HUES48 (cell line): ENCODE results near the gene OR10T2.
"Not testable (repeated sequence)": the region's sequence is repeated elsewhere in the genome, so short reads cannot be mapped to it uniquely, and the experiment has no call there.

Source experiments
- H3K27ac ChIP-seq: one replicate; pipeline ENCODE4 v1.7.0; 2013; ENCODE audit warnings: low read depth, low read length, inconsistent platforms
- H3K27me3 ChIP-seq: 2 replicates; pipeline ENCODE4 v1.6.1; 2013; ENCODE audit warnings: mild to moderate bottlenecking, low read length; ENCODE audit not compliant: control insufficient read depth, insufficient read depth
- H3K36me3 ChIP-seq: 2 replicates; pipeline ENCODE4 v1.6.1; 2013; ENCODE audit warnings: low read length; ENCODE audit not compliant: control insufficient read depth, insufficient read depth
- H3K4me1 ChIP-seq: 2 replicates; pipeline ENCODE4 v1.6.1; 2013; ENCODE audit warnings: mild to moderate bottlenecking, low read length; ENCODE audit not compliant: control insufficient read depth, insufficient read depth
- H3K4me3 ChIP-seq: 2 replicates; pipeline ENCODE4 v1.5.1; 2013; ENCODE audit warnings: mild to moderate bottlenecking, low read depth, low read length
- H3K9ac ChIP-seq: 2 replicates; pipeline ENCODE4 v1.6.1; 2013; ENCODE audit warnings: mild to moderate bottlenecking, low read depth, low read length, moderate library complexity
- H3K9me3 ChIP-seq: 2 replicates; pipeline ENCODE4 v1.6.1; 2013; ENCODE audit warnings: low read length; ENCODE audit not compliant: control insufficient read depth, insufficient read depth

The OR10T2 gene

GRCh38 chr1:158396646-158397045, 2.6 kb downstream of the OR10T2 start:
- H3K36me3 ChIP-seq, result no peaks in the 10 kb centered on the region
- H3K27me3 ChIP-seq, result no peaks in the 10 kb centered on the region
- H3K9me3 ChIP-seq, result no peaks in the 10 kb centered on the region
- H3K4me3 ChIP-seq, result no peak overlapping the region
- no peak overlapping the region for H3K9ac ChIP-seq
- H3K4me1 ChIP-seq, result no peaks in the 10 kb centered on the region
- H3K27ac ChIP-seq, result no peak overlapping the region

DNA sequence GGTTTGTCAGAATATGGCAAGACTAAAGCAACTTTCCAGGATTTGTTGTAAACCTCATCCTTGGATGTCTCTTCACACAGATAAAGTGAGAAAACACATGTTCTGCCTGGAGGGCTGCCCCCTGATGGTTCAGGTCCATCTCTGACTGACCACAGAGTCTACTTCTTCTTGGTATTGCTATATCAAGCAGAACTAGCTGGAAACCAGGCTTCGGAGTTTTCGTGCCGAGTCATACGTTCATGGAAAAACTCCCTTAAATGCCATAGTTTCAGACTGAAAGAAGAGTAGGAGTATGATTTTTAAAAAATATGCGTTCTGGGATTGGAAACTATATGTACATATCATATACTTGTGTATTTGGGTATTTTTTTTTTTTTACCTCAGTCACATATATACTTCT, 5.8 kb downstream of the OR10T2 start:
- H3K27ac ChIP-seq, result no peak overlapping the region
- H3K9ac ChIP-seq, result no peak overlapping the region
- no peaks in the 10 kb centered on the region for H3K27me3 ChIP-seq
- no peaks in the 10 kb centered on the region for H3K9me3 ChIP-seq
- no peaks in the 10 kb centered on the region for H3K36me3 ChIP-seq
- H3K4me3 ChIP-seq, result no peak overlapping the region
- H3K4me1 ChIP-seq, result no peaks in the 10 kb centered on the region

DNA sequence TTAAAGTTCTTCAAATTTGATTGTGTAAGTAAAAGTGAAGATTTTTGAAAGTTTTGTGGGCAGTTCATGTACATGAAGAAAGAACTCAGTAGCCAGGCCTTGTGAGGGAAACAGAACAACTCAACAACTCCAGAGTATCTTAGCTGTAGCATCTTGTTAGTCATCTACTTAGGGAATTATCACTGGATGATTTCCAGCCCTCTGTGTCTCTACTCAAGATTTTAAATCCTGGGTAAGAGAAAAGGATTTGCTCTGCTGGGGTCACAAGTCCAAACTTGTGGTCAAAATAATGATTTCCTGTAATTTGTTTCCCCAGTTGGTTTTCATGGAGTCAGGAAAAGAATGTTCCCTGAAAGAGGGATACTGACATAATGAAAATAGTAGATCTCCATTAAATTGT, 8.2 kb downstream of the OR10T2 start:
- Histone ChIP-seq H3K4me1 (no peaks in the 10 kb centered on the region), H3K27me3 (no peaks in the 10 kb centered on the region), H3K9ac (no peak overlapping the region), H3K36me3 (no peaks in the 10 kb centered on the region), H3K9me3 (no peaks in the 10 kb centered on the region), H3K27ac (no peak overlapping the region), H3K4me3 (no peak overlapping the region)

- Histone ChIP-seq H3K9ac (no peak overlapping the region), H3K27me3 (no peaks in the 10 kb centered on the region), H3K9me3 (no peaks in the 10 kb centered on the region), H3K27ac (no peak overlapping the region), H3K36me3 (no peaks in the 10 kb centered on the region), H3K4me1 (no peaks in the 10 kb centered on the region), H3K4me3 (no peak overlapping the region)
These were observed 8.9 kb downstream of the OR10T2 start for GRCh38 chr1:158390331-158390730.

DNA sequence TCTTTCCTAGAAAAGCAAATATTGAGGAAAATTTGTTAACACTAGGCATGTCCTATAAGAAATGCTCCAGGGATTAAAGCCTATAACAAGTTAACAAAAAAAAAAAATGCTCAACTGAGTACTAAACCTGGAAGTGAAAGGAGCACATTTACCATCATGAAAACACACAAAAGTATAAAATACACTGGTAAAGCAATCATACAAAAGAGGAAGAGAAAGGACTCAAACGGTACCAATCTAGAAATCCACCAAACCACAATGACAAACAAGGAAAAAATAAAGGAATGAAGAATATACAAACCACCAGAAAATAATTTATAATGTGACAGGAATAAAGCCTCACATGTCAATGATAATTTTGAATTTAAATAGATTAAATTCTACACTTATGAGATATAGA, 24.4 kb downstream of the OR10T2 start:
- H3K4me3 ChIP-seq, result no peak overlapping the region
- H3K27me3 ChIP-seq, result no peaks in the 10 kb centered on the region
- no peak overlapping the region for H3K9ac ChIP-seq
- H3K27ac ChIP-seq, result no peak overlapping the region
- H3K9me3 ChIP-seq, result no peaks in the 10 kb centered on the region
- no peaks in the 10 kb centered on the region for H3K4me1 ChIP-seq
- no peaks in the 10 kb centered on the region for H3K36me3 ChIP-seq

DNA sequence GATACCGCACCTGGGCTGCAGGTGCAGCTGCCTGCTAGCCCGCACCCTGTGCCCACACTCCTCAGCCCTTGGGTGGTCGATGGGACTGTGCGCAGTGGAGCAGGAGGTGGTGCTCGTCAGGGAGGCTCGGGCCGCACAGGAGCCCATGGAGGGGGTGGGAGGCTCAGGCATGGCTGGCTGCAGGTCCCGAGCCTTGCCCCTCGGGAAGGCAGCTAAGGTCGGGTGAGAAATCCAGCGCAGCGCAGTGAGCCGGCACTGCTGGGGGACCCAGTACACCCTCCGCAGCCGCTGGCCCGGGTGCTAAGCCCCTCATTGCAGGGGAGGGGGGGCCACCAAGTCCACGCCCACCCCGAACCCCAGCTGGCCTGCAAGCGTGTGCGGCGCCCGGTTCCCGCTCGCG, 25.2 kb downstream of the OR10T2 start:
- not testable (repeated sequence) for H3K36me3 ChIP-seq, H3K27ac ChIP-seq, H3K4me3 ChIP-seq, H3K9me3 ChIP-seq, H3K27me3 ChIP-seq, H3K9ac ChIP-seq, H3K4me1 ChIP-seq

GRCh38 chr1:158371188-158371953, 27.9 kb downstream of the OR10T2 start:
- H3K4me1 ChIP-seq, result no peaks in the 10 kb centered on the region
- no peaks in the 10 kb centered on the region for H3K36me3 ChIP-seq
- H3K9ac ChIP-seq, result no peak overlapping the region
- no peak overlapping the region for H3K27ac ChIP-seq
- no peak overlapping the region for H3K4me3 ChIP-seq
- H3K9me3 ChIP-seq, result no peaks in the 10 kb centered on the region
- no peaks in the 10 kb centered on the region for H3K27me3 ChIP-seq

DNA sequence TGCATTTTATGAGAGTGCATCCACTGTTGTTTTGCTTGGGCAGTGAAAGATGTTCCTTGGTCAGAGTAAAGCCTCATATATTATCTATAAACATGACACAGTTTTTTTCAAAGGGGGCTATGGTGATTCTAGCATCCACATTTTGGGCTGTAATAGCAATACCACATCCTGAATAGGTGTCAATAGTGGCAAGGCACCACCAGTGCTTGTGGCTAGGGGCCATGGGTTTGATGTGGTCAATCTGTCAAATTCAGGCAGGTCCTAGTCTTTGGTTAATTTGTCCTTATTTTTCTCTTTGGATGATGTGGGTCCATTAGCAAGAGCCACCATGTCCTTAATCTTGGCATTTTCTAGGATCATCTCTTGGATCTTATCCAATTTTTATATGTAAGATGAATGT, 32.5 kb downstream of the OR10T2 start:
- Histone ChIP-seq H3K27ac (no peak overlapping the region), H3K9ac (no peak overlapping the region), H3K4me1 (no peaks in the 10 kb centered on the region), H3K36me3 (no peaks in the 10 kb centered on the region), H3K9me3 (no peaks in the 10 kb centered on the region), H3K4me3 (no peak overlapping the region), H3K27me3 (no peaks in the 10 kb centered on the region)

GRCh38 chr1:158362941-158363340, 36.3 kb downstream of the OR10T2 start:
- Histone ChIP-seq H3K4me1 (no peaks in the 10 kb centered on the region), H3K9ac (no peak overlapping the region), H3K27ac (no peak overlapping the region), H3K9me3 (no peaks in the 10 kb centered on the region), H3K4me3 (no peak overlapping the region), H3K36me3 (no peaks in the 10 kb centered on the region), H3K27me3 (no peaks in the 10 kb centered on the region)

GRCh38 chr1:158362482-158362881, 36.8 kb downstream of the OR10T2 start:
- H3K27ac ChIP-seq, result no peak overlapping the region
- H3K9me3 ChIP-seq, result no peaks in the 10 kb centered on the region
- no peaks in the 10 kb centered on the region for H3K27me3 ChIP-seq
- H3K36me3 ChIP-seq, result no peaks in the 10 kb centered on the region
- H3K4me3 ChIP-seq, result no peak overlapping the region
- no peaks in the 10 kb centered on the region for H3K4me1 ChIP-seq
- H3K9ac ChIP-seq, result no peak overlapping the region

DNA sequence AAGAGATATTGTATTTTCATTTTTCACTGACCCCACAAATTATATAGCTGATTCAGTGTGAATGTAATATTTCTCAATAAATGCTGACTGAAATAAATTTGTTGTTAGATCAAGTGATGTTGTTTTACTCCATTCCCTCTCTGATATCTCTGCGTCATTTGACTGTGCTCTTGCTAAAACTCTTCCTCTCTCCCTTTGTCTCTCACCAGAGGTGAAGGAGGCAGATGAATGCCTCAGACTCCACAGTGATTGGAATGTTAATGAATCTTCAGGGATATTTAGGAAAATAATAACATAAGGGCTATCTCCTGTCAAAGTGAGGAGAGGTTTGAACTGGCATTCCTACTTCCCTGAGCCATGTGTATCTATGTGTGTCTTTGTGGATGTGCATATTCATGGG, 41.8 kb downstream of the OR10T2 start:
- H3K9ac ChIP-seq, result no peak overlapping the region
- H3K27me3 ChIP-seq, result no peaks in the 10 kb centered on the region
- H3K9me3 ChIP-seq, result no peaks in the 10 kb centered on the region
- 0 out of 2 replicates have a peak, but pooled peaks cover 4% of the 10 kb centered on the region for H3K4me1 ChIP-seq
- H3K4me3 ChIP-seq, result no peak overlapping the region
- no peak overlapping the region for H3K27ac ChIP-seq
- H3K36me3 ChIP-seq, result no peaks in the 10 kb centered on the region
